ENCODE data around the gene ALG9. TPM values are rescaled to one million over a fixed set of nuclear protein-coding genes. Genes with fewer than 3 reads are reported as not detected.

Gene ALG9
- total and polyA plus RNA-seq, 2 donors (not counting 1 experiment from before 2014, with no cell fraction given): 30.9 to 43.8 TPM

GRCh38 chr11:111849631-111850030 lies 21.8 kb downstream of the ALG9 start:
- Histone ChIP-seq H3K9me3 (ENCODE audit: control insufficient read depth, insufficient read depth, low read depth, low read length) (no peaks in the 10 kb centered on the region), H2AFZ (ENCODE audit: low read length) (no peak overlapping the region), H3K27me3 (ENCODE audit: control insufficient read depth, insufficient read depth, low read length) (no peaks in the 10 kb centered on the region), H3K4me2 (ENCODE audit: extremely low read depth, insufficient read depth, low read length) (no peak overlapping the region), H3K4me1 (ENCODE audit: control insufficient read depth, extremely low read depth, insufficient read depth, low read length) (peaks cover 15% of the 10 kb centered on the region), H3K9ac (ENCODE audit: insufficient read depth, low read length) (no peak overlapping the region), H3K27ac (ENCODE audit: insufficient read depth, low read length) (no peak overlapping the region), H4K20me1 (ENCODE audit: control insufficient read depth, extremely low read depth, insufficient read depth, low read length) (no peaks in the 10 kb centered on the region), H3K36me3 (ENCODE audit: control insufficient read depth, insufficient read depth, low read length) (peaks cover 2% of the 10 kb centered on the region), H3K4me3 (replicated peaks in 1 of 4; ENCODE audit: control extremely low read depth in 1 of 4, insufficient read depth in 1 of 4, low read depth in 3 of 4, low read length in 4 of 4) (no peak overlapping the region), H3K79me2 (ENCODE audit: control insufficient read depth, insufficient read depth, low read length) (no peaks in the 10 kb centered on the region)
- no peak for DNase-seq (ENCODE audit: low read depth in 2 of 2)
- TF ChIP-seq EZH2 (IDR thresholded peaks at IDR 0.05; ENCODE audit: low read length, missing control alignments): no peak
- TF ChIP-seq CTCF (conservative IDR thresholded peaks at IDR 0.05 in 1 of 2, IDR thresholded peaks at IDR 0.05 in 1 of 2; ENCODE audit: low read depth in 1 of 2, low read length in 2 of 2): no peak

- no peaks in the 10 kb centered on the region for H4K20me1 ChIP-seq (ENCODE audit: control insufficient read depth, extremely low read depth, insufficient read depth, low read length)
- H3K27me3 ChIP-seq (ENCODE audit: control insufficient read depth, insufficient read depth, low read length): no peaks in the 10 kb centered on the region
- no peaks in the 10 kb centered on the region for H3K79me2 ChIP-seq (ENCODE audit: control insufficient read depth, insufficient read depth, low read length)
- H3K4me1 ChIP-seq (ENCODE audit: control insufficient read depth, extremely low read depth, insufficient read depth, low read length): peaks cover 15% of the 10 kb centered on the region
- no peaks in the 10 kb centered on the region for H3K9me3 ChIP-seq (ENCODE audit: control insufficient read depth, insufficient read depth, low read depth, low read length)
- no peak for TF ChIP-seq CTCF (conservative IDR thresholded peaks at IDR 0.05 in 1 of 2, IDR thresholded peaks at IDR 0.05 in 1 of 2; ENCODE audit: low read depth in 1 of 2, low read length in 2 of 2)
- TF ChIP-seq EZH2 (IDR thresholded peaks at IDR 0.05; ENCODE audit: low read length, missing control alignments): no peak
- peaks cover 2% of the 10 kb centered on the region for H3K36me3 ChIP-seq (ENCODE audit: control insufficient read depth, insufficient read depth, low read length)
- H3K4me3 ChIP-seq (replicated peaks in 1 of 4; ENCODE audit: control extremely low read depth in 1 of 4, insufficient read depth in 1 of 4, low read depth in 3 of 4, low read length in 4 of 4): no peak overlapping the region
- peak; percentile 76 to 86 for DNase-seq (ENCODE audit: low read depth in 2 of 2)
- peak overlapping the region; percentile 52 for H3K4me2 ChIP-seq (ENCODE audit: extremely low read depth, insufficient read depth, low read length)
- no peak overlapping the region for H3K9ac ChIP-seq (ENCODE audit: insufficient read depth, low read length)
- peak overlapping the region; percentile 70 for H3K27ac ChIP-seq (ENCODE audit: insufficient read depth, low read length)
- no peak overlapping the region for H2AFZ ChIP-seq (ENCODE audit: low read length)
Measured at GRCh38 chr11:111846636-111847035, 24.7 kb downstream of the ALG9 start.

GRCh38 chr11:111846063-111846462 lies 25.3 kb downstream of the ALG9 start:
- H2AFZ ChIP-seq (ENCODE audit: low read length): no peak overlapping the region
- no peak overlapping the region for H3K4me3 ChIP-seq (replicated peaks in 1 of 4; ENCODE audit: control extremely low read depth in 1 of 4, insufficient read depth in 1 of 4, low read depth in 3 of 4, low read length in 4 of 4)
- DNase-seq (ENCODE audit: low read depth in 2 of 2): peak; percentile 22 to 81
- H3K4me1 ChIP-seq (ENCODE audit: control insufficient read depth, extremely low read depth, insufficient read depth, low read length): peaks cover 15% of the 10 kb centered on the region
- no peak overlapping the region for H3K4me2 ChIP-seq (ENCODE audit: extremely low read depth, insufficient read depth, low read length)
- no peaks in the 10 kb centered on the region for H3K9me3 ChIP-seq (ENCODE audit: control insufficient read depth, insufficient read depth, low read depth, low read length)
- no peaks in the 10 kb centered on the region for H4K20me1 ChIP-seq (ENCODE audit: control insufficient read depth, extremely low read depth, insufficient read depth, low read length)
- TF ChIP-seq CTCF (conservative IDR thresholded peaks at IDR 0.05 in 1 of 2, IDR thresholded peaks at IDR 0.05 in 1 of 2; ENCODE audit: low read depth in 1 of 2, low read length in 2 of 2): no peak
- no peaks in the 10 kb centered on the region for H3K27me3 ChIP-seq (ENCODE audit: control insufficient read depth, insufficient read depth, low read length)
- H3K36me3 ChIP-seq (ENCODE audit: control insufficient read depth, insufficient read depth, low read length): peaks cover 2% of the 10 kb centered on the region
- H3K27ac ChIP-seq (ENCODE audit: insufficient read depth, low read length): peak overlapping the region; percentile 70
- no peaks in the 10 kb centered on the region for H3K79me2 ChIP-seq (ENCODE audit: control insufficient read depth, insufficient read depth, low read length)
- H3K9ac ChIP-seq (ENCODE audit: insufficient read depth, low read length): no peak overlapping the region
